ENCODE data around the gene TRAF2.
"Not testable (repeated sequence)": the region's sequence is repeated elsewhere in the genome, so short reads cannot be mapped to it uniquely, and the experiment has no call there.

TRAF2 gene, protein sequence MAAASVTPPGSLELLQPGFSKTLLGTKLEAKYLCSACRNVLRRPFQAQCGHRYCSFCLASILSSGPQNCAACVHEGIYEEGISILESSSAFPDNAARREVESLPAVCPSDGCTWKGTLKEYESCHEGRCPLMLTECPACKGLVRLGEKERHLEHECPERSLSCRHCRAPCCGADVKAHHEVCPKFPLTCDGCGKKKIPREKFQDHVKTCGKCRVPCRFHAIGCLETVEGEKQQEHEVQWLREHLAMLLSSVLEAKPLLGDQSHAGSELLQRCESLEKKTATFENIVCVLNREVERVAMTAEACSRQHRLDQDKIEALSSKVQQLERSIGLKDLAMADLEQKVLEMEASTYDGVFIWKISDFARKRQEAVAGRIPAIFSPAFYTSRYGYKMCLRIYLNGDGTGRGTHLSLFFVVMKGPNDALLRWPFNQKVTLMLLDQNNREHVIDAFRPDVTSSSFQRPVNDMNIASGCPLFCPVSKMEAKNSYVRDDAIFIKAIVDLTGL

GRCh38 chr9:136885950-136886578, at the start of gene TRAF2:
Gene TRAF2 (plus strand): TSS chr9:136886516. CDS start chr9:136898741, 12,225 bp downstream.
- peak; percentile 96 for DNase-seq

DNA sequence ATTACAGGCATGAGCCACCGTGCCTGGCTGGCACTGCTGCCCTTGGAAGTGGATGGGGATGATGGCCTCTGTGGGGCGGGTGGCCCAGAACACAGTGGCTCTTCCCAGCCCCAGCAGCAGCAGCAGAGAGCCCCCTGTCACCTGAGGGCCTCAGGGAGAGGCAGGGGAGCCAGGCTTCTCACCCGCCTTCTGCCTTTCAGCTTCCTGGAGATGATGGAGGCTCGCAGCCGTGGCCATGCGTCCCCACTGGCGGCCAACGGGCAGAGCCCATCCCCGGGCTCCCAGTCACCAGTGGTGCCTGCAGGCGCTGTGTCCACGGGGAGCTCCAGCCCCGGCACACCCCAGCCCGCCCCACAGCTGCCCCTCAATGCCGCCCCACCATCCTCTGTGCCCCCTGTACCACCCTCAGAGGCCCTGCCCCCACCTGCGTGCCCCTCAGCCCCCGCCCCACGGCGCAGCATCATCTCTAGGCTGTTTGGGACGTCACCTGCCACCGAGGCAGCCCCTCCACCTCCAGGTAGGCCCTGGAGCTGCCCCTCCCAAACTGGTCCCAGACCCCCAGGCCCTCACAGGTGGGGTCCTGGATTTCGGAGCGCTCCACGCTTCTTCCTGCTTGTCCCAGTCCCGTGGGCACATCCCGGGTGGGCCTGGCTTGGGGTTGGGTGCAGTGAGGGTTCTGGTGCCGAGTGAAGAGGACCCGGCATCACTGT, 49.0 kb upstream of the TRAF2 start:
- DNase-seq: no peak

- not testable (repeated sequence) for DNase-seq
These were observed 48.4 kb upstream of the TRAF2 start for GRCh38 chr9:136837856-136838277.

DNA sequence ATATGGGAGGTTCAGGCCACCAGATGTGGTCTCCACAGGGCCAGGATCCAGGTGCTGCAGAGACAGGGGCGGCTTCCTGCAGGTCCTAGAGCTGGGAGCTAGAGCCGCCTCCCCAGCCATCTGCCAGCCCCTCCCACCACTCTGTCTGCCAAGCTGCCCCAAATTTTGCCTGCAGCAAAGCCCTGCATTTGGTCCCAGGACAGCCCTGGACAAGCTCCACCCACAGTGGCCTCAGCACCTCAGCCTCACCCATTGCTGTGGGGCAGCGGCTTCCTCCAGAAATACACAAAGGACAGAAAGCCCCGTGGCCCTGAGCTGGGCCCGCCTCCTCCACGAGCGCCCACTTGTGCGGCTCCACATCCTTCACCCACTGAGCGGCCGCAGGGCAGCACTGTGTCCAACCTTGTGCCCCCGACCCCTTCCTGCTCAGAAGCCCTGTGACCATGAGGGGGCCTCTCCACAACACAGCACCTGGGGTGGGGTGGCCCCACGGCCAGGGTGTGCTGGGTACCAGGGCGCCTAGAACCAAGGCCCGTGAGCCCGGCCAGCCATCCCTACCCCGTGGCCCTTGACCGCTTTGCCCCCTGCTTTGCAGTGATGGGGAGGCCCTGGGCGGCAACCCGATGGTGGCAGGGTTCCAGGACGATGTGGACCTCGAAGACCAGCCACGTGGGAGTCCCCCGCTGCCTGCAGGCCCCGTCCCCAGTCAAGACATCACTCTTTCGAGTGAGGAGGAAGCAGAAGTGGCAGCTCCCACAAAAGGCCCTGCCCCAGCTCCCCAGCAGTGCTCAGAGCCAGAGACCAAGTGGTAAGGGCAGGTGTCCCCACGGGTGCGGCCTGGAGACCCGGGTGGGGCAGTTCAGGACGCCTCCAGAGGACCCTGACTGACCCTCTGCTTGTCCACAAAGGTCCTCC, 47.7 kb upstream of the TRAF2 start:
- DNase-seq: no peak

- no peak for DNase-seq
These were observed 46.8 kb upstream of the TRAF2 start for GRCh38 chr9:136839229-136840139.

DNA sequence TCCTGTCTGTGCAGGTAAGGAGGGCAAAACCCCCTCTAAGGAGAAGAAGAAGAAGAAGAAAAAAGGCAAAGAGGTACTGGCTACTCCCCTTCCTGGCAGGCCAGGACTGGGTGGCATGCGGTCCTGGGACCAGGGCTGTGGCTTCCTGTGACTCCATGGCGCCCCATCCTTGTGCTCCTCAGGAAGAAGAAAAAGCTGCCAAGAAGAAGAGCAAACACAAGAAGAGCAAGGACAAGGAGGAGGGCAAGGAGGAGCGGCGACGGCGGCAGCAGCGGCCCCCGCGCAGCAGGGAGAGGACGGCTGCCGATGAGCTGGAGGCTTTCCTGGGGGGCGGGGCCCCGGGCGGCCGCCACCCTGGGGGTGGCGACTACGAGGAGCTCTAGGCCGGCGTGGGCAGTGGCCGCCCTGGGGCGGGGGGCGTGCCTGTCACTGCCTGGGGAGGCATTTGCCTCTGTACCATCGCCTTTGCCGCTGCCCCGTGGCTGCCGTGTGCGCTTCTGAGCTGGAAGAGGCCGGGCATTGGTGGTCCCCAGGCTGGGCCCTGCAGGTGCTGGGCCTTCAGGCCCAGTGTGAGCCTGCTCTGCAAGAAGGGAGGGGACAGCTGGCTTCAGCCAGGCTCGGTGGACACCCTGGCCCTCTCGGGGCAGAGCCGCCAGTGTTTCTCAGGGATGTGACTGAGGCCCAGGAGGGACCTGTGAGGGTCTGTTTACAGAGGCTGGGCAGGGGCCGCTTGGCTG, 46.0 kb upstream of the TRAF2 start:
- peak; percentile 41 for DNase-seq

DNA sequence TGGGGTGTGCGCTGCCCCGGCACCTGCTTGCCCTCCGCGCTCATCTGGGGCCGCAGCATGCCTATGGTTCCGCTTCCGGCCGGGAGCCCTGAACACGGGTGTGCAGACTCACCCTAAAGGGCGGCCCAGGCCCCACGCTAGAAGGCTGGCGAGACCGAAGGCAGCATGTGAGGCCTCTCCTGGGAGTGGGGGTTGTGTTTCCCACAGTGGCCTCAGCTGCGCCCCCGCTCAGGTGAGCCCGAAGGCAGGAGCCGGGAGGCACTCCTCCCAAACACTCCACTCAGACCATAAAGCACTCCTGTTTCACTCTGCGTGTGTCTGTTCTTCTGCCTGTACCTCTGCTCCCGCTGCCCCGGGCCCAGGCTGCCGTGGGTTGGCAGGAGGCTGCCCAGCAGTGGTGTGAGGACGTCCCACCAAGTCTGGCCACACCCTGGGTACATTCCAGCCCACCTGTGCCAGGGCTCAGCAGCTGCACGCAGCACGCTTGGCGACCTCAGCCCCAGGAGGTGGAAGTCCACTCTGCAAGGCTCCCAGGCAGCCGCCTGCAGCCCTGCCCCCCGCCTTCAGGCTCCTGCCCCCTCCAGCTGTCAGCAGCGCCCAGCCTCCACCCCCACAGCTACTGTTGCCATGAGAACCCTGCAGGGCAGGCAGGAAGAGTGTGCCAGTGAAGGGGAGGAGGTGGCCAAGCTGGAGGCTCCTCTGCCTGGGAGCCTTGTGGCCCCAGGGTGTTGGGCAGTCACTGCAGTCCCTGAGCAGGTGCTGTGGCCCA, 45.3 kb upstream of the TRAF2 start:
- DNase-seq: no peak

DNA sequence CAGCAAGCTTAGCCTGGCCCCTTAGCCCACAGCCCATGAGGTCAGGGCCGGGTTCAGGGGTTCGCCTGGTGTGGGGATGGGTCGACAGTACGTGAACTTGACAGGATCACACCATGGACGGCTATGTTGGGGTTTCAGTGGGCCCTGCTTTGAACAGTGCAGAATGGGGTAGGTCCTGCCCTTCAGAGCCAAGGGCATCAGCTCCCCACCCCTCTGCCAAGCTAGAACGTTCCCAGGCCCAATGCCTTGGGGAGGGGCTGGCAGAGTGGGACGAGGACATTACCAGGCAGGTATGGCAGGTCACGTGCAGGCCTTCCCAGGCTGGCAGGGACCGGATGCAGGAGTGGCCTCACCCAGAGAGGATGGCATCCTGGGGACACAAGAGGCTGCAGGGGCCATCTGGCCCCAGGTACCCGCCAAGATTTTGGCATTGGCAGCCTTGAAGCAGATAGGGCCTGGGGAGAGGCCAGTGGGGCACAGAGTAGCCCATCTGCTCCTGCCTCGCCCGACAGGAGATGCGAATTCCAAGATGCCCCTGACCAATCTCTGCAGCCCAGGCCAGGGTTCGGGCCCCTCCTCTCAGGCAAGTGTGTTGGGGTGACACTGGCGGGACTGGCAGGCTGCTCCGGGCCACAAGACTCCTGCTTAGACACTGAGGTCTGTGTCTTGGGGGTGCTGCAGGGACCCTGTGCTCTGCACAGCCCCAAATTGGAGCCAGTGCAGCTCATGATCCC, 44.5 kb upstream of the TRAF2 start:
- DNase-seq: not testable (repeated sequence)

- DNase-seq: peak; percentile 63
These were observed 43.9 kb upstream of the TRAF2 start, which contains the start of gene AJM1 for GRCh38 chr9:136842380-136842948. Gene AJM1 (plus strand): TSS chr9:136842478. CDS start chr9:136844415, 1,937 bp downstream.

- not testable (repeated sequence) for DNase-seq
These were observed 43.0 kb upstream of the TRAF2 start for GRCh38 chr9:136843159-136843800.

GRCh38 chr9:136843801-136844740, 42.2 kb upstream of the TRAF2 start:
- not testable (repeated sequence) for DNase-seq

- no peak for DNase-seq
These were observed 41.4 kb upstream of the TRAF2 start for GRCh38 chr9:136844761-136845464.

GRCh38 chr9:136845465-136846260, 40.7 kb upstream of the TRAF2 start:
- DNase-seq: no peak

DNA sequence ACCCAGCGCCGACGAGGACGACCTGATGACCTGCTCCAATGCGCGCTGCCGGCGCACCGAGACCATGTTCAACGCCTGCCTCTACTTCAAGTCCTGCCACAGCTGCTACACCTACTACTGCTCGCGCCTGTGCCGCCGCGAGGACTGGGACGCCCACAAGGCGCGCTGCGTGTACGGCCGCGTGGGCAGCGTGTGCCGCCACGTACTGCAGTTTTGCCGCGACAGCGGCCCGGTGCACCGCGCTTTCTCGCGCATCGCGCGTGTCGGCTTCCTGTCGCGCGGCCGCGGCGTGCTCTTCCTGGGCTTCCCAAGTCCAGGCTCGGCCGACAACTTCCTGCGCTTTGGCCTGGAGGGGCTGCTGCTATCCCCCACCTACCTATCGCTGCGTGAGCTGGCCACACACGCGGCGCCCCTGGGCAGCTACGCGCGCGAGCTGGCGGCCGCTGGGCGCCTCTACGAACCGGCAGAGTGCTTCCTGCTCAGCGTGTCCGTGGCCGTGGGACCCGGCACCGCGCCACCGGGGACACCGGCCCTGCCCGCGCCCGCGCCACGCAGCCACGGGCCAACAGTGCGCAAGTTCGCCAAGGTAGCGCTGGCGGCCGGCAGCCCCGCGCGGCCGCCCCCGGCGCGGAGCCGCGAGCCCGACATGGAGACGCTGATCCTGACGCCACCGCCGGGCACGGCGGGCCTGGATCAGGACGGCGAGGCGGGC, 39.8 kb upstream of the TRAF2 start:
- no peak for DNase-seq
